Superior temporal gyrus (tissue), 1 donor: ENCODE measurements around the gene GPX1.
"Not testable (repeated sequence)": the region's sequence is repeated elsewhere in the genome, so short reads cannot be mapped to it uniquely, and the experiment has no call there.

Source experiments
- DNase-seq: peaks from one replicate; pipeline ENCODE4 v3.0.0-alpha.2; 2016; ENCODE audit errors: extremely low spot score

The GPX1 gene

DNA sequence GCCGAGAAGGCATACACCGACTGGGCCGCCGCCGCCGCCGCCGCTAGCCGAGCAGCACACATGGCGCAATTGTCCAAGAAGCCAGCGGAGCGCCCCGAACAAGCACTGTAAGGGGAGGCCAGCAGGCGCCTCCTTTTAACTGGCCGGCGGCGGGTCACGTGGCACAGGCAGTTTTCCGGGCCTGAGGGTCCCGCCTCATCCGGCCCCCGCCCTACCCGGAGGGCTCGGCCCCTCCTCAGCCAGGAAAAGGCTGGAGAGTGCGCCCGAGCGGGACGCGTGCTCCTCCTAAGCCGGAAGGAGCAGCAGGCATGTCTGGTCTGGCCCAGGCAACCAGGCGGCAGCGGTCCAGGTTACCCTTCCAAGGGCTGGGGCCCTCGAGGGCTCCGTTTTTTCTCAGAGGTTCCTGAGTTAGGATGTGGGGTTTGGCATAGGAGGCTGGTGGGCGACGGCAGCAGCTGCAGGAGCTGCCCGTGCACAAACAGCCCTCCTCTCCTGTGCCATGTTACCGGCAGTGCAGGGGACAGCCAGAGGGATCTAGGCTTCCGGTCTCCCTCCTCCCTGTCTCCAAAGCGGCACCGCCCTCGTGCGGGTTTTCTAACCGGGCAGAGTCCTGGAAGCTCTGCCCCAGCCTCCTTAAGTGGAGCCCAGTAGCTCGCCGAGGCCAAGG, at the start of gene GPX1:
GPX1 (minus strand) TSS at position 137 of the 667 bp plus-strand sequence; CDS start at position 62, 75 bp downstream.
- peak; percentile 91 for DNase-seq

DNA sequence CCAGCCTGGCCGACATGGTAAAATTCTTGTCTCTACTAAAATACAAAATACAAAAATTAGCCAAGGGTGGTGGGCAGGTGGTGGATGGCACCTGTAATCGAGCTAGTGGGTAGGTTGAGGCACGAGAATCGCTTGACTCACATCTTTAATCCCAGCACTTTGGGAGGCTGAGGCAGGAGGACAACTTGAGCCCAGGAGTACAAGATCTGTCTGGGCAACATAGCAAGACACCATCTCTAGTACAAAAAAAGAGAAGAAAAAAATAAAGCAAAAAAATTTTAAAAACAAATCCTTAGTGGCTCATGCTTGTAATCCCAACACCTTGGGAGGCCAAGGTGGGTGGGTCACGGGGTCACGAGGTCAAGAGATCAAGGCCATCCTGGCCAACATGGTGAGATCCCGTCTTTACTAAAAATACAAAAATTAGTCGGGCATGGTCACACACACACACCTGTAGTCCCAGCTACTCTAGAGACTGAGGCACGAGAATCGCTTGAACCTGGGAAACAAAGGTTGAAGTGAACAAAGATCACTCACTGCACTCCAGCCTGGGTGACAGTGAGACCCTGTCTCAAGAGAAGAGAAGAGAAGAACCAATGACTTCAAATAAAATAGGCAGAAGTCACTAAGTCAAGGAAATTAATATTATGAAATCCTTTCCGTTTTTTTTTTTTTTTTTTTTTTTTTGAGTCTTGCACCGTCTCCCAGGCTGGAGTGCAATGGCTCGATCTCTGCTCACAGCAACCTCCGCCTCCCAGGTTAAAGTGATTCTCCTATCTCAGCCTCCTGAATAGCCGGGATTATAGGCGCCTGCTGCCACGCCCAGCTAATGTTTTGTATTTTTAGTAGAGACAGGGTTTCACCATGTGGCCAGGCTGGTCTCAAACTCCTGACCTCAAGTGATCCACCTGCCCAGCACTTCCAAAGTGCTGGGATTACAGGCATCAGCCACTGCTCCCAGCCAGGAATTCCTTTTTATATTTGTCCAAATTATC, 48.7 kb upstream of the GPX1 start:
- DNase-seq = no peak

DNA sequence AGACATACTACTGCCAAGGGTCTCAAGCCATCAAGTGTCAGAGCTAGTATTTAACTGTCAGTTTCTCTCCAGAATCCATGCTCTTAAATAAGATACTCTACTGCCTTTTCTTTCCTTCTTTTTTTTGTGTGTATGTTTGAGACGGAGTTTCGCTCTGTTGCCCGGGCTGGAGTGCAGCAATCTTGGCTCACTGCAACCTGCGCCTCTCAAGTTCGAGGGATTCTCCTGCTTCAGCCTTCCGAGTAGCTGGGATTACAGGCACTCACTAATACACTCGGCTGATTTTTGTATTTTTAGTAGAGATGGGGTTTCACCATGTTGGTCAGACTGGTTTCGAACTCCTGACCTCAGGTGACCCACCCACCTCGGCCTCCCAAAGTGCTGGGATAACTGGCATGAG, 47.4 kb upstream of the GPX1 start:
- DNase-seq = not testable (repeated sequence)

DNA sequence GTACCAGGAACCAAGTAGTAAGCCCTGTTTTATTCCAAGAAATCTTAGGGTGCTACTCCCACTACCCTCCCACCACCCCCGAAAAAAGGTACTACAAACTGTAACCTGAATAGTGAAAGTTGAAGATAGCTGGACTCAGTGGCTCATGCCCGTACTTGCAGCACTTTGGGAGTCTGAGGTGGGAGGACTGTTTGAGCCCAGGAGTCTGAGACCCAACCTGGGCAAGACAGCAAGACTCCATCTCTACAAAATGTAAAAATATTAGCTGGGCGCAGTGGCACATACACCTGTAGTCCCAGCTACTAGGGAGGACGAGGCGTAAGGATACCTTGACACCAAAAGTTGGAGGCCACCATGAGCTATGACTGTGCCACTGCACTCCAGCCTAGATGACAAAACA, 45.7 kb upstream of the GPX1 start:
- DNase-seq = no peak

DNA sequence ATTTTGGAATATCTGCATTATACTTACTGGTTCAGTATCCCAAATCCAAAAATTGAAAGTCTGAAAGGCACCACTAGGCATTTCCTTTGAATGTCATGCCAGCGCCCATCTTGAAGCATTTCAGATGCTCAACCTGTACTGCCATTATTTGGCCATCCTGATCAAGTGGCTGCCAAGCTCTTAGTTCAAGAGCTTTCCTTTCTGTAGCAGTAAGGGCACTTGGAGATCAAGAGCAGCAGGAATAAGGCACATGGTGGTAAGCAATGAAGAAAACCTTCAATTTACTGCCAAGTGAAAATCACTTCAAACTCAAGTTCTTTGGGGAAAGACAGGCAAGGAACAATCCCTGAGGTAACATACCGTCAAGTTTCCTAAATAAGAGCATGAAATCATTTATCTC, 43.6 kb upstream of the GPX1 start:
- DNase-seq = no peak

DNA sequence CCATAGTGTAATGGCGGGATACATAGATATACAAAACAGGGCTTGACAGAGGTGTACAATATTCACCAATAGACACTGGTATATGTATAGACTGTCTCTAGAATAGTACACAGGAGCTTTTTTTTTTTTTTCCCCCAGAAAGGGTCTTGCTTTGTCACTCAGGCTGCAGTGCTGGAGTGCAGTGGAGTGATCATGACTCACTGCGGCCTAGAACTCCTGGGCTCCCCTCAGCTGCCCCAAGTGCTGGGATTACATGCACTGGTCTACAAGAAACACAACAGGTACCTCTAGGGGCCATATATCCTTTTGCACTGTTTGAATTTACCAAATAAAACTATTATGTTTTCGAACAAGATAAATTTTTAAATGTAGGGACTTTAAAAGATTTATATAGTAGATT, 41.3 kb upstream of the GPX1 start:
- DNase-seq = no peak

DNA sequence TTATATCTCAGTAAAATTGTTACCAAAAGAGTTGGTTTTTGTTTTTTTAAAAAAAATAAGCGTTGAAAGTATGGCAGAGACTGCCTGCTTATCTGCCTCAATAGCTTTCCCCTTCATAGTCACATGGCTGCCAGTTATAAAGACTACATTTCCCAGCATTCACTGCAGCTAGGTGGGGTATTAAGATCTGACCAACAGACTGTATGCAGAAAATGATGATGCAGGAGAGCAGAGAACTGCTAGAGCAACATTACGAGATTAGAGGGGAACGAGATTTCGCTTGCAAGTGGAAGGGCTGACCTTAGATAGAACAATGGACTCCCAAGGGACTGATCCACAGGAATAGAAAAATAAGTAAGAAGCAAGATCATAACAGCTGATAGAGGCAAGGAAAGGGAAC, 39.3 kb upstream of the GPX1 start:
- DNase-seq = peak; percentile 69

DNA sequence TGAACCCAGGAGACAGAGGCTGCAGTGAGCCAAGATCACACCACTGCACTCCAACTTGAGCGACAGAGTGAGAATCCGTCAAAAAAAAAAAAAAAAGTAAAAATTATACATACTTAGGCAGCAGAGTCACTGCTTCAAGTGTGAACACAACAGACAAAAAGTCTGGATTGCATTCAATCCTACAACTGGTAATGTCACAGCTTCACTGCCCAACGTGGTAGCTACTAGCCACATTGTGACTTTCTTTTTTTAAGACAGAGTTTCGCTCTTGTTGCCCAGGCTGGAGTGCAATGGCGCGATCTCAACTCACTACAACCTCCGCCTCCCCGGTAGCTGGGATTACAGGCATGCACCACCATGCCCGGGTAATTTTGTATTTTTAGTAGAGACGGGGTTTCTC, 33.2 kb upstream of the GPX1 start:
- not testable (repeated sequence) for DNase-seq

DNA sequence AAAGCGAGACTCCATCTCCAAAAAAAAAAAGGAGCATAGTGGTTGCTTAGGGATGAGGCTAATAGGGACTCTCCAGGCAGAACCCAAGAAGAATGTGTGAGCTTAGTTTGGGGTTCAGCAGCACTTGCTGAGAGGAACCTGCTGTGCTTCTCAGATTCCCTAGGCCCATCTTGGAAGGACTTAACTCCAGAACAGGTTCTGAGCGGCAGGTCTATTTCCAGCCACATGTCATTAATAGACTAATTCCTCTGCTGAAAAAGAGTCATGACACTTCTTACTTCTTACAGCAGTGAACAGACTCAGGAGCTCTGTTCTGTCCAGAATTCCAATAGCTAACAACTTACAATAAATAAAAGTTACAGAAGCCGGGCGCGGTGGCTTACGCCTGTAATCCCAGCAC, 31.1 kb upstream of the GPX1 start:
- no peak for DNase-seq

DNA sequence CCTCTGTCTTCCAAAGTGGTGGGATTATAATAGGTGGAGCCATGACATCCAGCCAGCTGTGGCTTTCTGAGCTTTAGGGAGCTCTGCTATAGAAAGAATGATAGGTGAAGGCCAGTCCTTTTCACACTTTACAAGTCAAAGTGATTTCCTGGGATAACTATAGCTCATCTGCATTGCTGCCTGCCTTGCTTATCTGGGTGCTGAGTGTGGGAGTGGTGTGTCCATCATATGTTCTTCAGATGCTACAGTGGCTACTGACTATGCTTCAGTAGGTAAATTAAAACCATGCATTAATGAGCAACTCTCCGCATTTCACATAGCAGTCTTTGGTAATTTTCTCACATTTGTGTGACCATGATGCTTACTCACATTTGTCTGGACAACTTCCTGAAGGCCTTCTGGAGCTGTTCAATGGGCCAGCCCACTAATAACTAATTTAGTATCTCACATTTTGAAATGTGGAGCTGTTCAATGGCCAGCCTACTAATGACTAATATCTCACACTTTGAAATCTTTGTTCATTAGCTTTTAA, 30.2 kb upstream of the GPX1 start:
- no peak for DNase-seq

DNA sequence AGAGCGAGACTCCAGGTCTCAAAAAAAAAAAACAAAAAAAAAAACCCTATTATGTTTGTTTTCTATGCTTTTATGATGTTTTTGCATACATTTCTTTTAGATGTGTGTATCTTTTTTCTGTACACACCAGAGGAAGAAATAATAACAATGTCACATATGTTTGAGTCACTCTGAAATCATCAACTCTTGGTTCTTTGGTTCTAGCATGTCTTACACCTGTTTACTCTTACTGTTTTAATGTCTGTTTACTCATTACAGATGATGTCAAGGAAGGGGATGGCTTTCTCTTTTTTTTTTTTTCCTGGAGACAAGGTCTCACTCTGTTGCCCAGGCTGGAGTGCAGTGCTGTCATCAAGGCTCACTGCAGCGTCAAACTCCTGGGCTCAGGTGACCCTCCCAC, 29.6 kb upstream of the GPX1 start:
- DNase-seq = no peak

DNA sequence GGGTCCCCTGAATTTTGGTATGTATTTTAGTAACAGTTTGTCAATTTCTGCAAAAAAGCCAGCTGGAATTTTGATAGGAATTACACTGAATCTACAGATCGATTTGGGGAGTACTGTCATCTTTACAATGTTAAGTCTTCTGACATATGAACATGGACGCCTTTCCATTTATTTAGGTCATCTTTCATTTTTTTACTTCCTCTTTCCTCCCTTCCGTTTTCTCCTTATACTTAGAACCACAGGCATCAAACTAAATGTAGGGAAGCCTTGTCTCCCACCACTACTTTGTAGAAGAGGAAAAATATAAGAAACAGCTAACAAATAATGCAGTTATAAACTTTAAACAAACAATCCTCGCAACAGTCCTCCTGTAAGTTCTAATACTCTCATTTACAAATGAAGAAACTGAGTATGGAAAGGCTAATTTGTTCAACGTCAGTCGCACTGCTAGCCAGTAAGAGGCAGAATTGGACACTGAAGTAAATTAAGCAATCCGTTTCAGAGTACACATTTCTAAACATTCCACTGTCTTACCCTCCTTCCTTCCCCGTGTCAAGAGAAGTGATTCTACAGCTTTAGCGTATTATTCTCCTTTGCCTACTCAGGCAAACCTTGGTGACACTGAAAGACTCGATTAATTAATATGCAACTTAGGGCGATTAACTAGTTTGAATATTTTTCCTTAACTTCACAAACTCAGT, 28.1 kb upstream of the GPX1 start:
- DNase-seq = no peak

DNA sequence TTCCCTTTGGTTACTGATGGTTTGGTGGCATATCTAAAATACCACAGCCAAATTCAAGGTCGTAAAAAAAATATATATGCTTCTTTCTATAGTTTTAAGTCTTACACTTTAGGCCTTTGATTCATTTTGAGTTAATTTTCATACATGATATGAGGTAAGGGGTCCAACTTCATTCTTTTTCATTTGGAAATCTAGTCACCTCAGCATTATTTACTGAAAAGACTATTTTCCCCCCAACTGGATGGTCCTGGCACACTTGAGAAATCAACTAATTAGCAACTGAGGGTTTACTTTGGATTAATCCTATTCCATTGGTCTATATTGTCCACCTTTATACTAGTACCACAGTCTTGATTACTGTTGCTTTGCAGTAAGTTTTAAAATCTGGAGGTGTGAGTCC, 27.5 kb upstream of the GPX1 start:
- no peak for DNase-seq

DNA sequence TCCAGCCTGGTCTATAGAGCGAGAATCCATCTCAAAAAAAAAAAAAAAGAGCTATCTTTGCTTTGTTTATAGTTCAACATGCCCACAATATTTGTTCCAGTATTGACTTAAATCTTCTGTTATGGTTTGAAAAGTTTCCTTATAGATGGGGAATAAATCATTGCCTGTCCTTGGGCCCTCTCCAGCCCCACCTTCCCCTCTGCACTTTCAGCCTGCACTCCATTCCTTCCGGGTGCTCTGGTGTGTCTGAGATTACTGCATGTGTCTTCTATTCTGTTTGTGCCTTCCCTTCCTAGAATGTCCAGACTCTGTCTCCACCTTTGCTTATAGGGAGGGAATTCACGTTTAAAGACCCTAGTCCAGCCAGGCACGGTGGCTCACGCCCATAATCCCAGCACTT, 25.2 kb upstream of the GPX1 start:
- no peak for DNase-seq

DNA sequence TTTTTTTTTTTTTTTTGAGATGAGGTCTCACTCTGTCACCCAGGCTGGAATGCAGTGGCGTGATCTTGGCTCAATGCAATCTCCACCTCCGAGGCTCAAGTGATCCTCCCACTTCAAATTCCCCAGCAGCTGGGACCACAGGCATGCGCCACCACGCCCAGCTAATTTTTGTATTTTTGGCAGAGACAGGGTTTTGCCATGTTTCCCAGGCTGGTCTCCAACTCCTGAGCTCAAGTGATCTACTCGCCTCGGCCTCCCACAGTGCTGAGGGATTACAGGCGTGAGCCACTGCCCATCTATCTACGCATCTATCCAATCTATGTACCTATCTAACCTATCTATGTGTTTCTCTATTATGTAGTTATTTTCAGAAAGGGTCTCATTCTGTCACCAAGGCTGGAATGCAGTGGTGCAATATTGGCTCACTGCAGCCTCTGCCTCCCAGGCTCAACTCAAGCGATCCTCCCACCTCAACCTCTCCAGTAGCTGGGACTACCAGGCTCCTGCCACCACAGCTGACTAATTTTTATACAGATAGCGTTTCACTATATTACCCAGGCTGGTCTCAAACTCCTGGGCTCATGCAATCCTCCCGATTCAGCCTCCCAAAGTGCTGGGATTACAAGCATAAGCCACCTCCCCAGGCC, 20.2 kb upstream of the GPX1 start:
- no peak for DNase-seq

DNA sequence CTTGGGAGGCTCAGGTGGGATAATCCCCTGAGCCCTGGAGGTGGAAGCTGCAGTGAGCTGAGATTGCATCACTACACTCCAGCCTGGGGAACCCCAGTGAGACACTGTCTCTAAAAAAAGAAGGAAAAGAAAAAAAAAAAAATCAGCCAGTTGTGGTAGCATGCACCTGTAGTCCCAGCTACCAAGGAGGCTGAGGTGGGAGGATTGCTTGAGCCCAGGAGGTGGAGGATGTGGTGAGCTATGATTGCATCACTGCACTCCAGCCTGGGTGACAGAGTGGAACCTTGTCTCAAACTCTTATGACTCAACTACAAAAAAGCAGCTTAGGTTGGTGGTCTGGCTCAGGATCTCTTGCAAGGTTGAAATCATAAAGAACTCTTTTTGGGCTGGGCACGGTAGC, 19.3 kb upstream of the GPX1 start:
- no peak for DNase-seq

DNA sequence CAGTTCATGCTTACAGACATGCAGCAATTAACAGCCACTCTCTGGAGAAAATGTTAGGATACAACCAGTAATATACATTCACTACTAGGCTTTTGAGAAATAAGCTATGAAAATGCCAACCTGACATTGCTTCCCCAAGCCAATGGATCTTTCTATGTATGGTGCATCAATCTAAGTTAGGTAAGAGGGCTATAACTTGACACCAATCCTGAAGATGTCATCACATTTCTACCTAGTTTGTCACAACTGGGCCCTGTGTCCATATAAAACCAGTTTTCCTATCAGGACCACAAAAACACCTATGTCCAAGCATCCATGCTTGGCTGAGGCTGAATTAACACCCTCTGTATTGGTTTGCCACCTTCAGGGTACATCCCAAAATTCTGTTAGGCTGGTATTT, 13.8 kb upstream of the GPX1 start:
- DNase-seq = no peak

DNA sequence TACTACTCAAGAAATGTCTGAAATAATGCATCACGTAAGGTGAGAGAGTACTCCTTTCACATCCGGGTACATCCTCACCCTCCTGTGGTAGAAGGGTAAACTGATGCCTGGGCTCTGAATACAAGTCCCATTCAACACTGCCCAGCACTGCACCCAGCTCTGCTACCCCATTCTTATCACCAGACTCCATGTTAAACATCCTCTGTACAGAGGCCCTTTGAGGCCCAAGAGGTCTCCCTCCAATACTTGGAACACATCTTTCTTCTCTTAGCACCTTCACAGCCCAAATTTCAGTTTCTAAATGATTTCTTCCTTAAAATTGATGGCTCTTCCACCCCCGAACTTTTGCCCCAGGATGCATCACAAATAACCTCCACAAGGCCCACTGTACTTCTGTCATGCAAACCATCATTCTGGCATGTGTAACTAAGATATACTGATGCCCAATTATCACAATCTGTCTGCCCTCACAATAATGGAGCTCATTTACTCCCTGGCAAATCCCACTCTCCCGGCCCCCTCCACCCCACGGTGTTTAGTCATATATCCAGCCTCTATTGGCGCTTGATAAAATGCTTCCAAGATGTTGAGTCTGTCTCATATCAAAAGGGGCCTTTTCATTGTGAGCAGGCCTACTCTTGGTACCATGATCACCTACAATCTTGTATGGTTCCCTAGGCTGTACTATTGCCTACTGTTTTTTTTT, 12.6 kb upstream of the GPX1 start:
- no peak for DNase-seq

DNA sequence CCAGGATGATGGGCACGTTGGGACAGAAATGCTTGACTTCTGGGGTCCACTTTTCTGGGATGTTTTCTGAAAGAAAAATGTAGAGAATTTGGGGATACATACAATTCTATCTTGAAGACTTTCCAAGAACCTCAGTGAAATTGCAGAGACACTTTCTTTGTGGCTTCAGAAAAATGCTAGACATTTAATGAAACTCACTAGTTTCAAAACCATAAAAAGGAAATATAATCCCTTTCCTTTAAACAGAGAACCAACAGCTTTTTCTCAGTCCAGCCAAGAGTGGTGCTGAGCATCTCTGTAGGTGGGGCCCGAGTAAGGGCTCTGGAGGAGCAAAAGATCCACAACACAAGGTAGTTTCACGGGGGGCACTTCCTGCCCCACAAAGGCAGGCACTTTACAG, 4.4 kb upstream of the GPX1 start:
- DNase-seq = no peak

DNA sequence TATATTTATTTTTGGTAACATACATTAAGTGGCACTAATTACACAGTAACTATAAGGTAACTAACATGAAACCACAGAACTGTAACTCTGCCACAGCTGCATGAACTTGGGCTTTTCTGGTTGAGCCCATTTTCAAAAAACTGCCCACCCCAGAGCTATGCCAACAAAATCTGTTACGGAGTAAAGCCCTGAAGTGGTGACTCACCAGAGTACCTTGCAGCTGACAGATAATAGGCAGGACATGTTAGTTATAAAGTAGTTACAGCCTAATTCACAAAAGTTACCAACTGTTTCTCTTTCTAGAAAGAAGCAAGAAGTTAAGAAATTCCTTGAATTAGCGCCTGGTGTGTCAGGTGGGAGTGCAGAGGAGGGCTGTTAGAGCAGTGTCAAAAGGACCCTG, 1.5 kb upstream of the GPX1 start:
- no peak for DNase-seq

DNA sequence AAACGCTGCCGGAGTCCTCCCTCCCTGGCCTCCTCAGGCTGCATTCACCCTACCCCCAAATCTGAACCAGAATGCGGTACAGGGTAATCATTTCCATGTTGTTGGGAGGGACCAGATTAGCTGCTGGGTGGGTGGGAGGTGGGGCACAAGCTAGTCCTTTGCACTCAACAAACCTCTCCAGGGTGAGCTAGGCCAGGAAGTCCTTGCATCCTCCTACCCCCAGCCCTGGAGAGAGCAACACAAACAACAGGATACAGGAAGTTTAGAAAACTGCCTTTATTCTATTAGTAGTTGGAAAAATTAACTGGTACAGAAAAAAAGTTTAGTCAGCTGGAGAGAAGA, 702 bp upstream of the GPX1 start:
- DNase-seq = no peak
